Activated gamma-delta T cell (primary cell): Measurements from ENCODE around the gene AK3.
A peak's percentile ranks its signal among the peaks of the same experiment; 100 is the strongest.
"Not testable (repeated sequence)": the region's sequence is repeated elsewhere in the genome, so short reads cannot be mapped to it uniquely, and the experiment has no call there.

Experiments
- DNase-seq: peaks from one replicate; lab custom pipeline; 2025; lab: John Stamatoyannopoulos, UW

AK3 gene

GRCh38 chr9:4666042-4666699 lies 74.8 kb downstream of the AK3 start, which contains the start of gene SPATA6L:
SPATA6L (minus strand) TSS chr9:4666480; CDS start chr9:4666250, 230 bp downstream.
- DNase-seq: peak; percentile 18

- DNase-seq: no peak
Measured at GRCh38 chr9:4665357-4665756, 75.6 kb downstream of the AK3 start.

GRCh38 chr9:4663956-4664355 lies 77.0 kb downstream of the AK3 start:
- no peak for DNase-seq

GRCh38 chr9:4662989-4663792 lies 77.8 kb downstream of the AK3 start:
- DNase-seq: no peak

DNA sequence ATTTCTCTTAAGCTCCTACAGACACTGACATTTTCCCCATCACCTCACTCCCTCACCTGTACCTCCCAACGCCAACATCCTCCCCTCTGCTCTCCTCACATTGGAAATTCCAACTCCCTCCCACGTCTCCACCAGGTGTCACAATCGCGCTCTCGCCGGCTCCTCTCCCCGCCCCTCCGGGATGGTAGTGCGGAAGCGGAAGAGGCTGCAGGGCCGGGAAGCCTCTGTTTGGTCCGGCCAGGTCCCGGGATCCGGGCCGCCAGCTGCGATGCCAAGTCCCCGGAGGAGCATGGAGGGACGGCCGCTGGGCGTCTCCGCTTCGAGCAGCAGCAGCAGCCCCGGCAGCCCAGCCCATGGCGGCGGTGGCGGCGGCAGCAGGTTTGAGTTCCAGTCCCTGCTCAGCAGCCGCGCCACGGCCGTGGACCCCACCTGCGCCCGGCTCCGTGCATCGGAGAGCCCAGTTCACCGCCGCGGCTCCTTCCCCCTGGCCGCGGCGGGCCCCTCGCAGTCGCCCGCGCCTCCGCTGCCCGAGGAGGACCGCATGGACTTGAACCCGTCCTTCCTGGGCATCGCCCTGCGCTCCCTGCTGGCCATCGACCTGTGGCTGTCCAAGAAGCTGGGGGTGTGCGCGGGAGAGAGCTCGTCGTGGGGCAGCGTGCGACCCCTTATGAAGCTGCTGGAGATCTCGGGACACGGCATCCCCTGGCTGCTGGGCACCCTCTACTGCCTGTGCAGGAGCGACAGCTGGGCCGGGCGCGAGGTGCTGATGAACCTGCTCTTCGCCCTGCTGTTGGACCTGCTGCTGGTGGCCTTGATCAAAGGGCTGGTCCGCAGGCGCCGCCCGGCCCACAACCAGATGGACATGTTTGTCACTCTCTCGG lies 78.7 kb downstream of the AK3 start, which contains the start of gene PLPP6:
TSS of gene PLPP6 (plus strand) at position 187 of the 881 bp plus-strand sequence. CDS start at position 269, 82 bp downstream.
- peak; percentile 62 for DNase-seq

DNA sequence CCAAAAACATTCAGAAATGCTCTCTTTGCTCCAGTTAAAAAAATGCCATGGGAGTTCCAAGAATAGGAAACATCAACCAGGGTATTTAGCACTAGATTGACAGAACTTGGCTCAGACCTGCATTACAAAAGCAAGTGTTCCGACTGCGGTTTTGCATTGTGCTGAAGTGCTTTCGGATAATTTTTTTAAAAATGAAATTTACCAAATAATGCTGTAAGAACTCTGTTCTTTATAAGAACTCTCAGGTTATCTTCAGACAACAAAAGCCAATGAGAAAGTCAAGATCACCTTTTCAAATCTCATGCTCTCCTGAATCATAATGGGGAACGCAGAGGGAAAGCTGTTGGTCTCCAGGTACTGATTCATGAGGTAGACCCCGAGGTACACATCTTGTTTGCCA lies 79.4 kb downstream of the AK3 start:
- no peak for DNase-seq

- no peak for DNase-seq
Measured at GRCh38 chr9:4661165-4661564, 79.8 kb downstream of the AK3 start.

DNA sequence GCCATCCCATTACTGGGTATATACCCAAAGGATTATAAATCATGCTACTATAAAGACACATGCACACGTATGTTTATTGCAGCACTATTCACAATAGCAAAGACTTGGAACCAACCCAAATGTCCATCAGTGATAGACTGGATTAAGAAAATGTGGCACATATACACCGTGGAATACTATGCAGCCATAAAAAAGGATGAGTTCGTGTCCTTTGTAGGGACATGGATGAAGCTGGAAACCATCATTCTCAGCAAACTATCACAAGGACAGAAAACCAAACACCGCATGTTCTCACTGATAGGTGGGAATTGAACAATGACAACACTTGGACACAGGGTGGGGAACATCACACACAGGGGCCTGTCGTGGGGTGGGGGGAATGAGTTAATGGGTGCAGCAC lies 80.3 kb downstream of the AK3 start:
- not testable (repeated sequence) for DNase-seq
